A549 treated with AZD9567 at 1 μM for 4 hours (cell line): ENCODE results near the gene LIAS. TPM values are rescaled to one million over a fixed set of nuclear protein-coding genes. Genes with fewer than 3 reads are reported as not detected.

Experiments
- total RNA-seq: library from RNA; stranded (reverse); fragments of 200-300 nt; extraction: Qiagen RNA extraction; gene quantifications from 5 replicates; pipeline ENCODE4 v1.2.3, GENCODE V29; 2022; ENCODE audit not compliant: insufficient read depth

Gene LIAS
- total RNA-seq: 9.5 to 18.0 TPM (median 11.1 TPM) in 5 replicates

GRCh38 chr4:39458505-39459300 lies at the start of gene LIAS, which contains the start of gene RPL9:
Gene LIAS (plus strand): TSS chr4:39459056. CDS start chr4:39459118, 62 bp downstream.
Gene RPL9 (minus strand): TSS chr4:39458922. CDS start chr4:39458439, 483 bp downstream.

GRCh38 chr4:39527296-39528060 lies 68.6 kb downstream of the LIAS start, which contains the start of gene UGDH:
Gene UGDH (minus strand): TSS chr4:39527439. CDS start chr4:39521512, 5,927 bp downstream.

Other genes with a start within 250 kb of the LIAS start
- 16.3 to 26.6 TPM (median 17.9 TPM) in 5 replicates for gene RFC1, start 92.7 kb upstream of the LIAS start, total RNA-seq
- 0.07 to 0.11 TPM (median 0.09 TPM) in 4 of 5 replicates, not detected in the other for gene KLB, start 52.1 kb upstream of the LIAS start, total RNA-seq
- gene RPL9, start 134 bp upstream of the LIAS start, total RNA-seq: 871 to 1,473 TPM (median 901 TPM) in 5 replicates
- gene UGDH, start 68.4 kb downstream of the LIAS start, total RNA-seq: 170 to 346 TPM (median 182 TPM) in 5 replicates
- gene SMIM14, start 179.8 kb downstream of the LIAS start, total RNA-seq: 14.3 to 24.0 TPM (median 17.8 TPM) in 5 replicates
- gene UBE2K, start 239.1 kb downstream of the LIAS start, total RNA-seq: 74.3 to 99.1 TPM (median 77.2 TPM) in 5 replicates